Stimulated activated CD4-positive, alpha-beta T cell treated with anti-CD3 and anti-CD28 coated beads, TNF-alpha, amount 100 ng/mL, for 48 hours (primary cell): ENCODE measurements around the gene POU6F2.
"Not testable (repeated sequence)": the region's sequence is repeated elsewhere in the genome, so short reads cannot be mapped to it uniquely, and the experiment has no call there.

Experiments
- DNase-seq, 3 donors: peaks; one replicate each; pipeline ENCODE4 v3.0.0-alpha.2; 2020; ENCODE audit warnings: low read depth in 3 of 3

Gene POU6F2

GRCh38 chr7:38992203-38992602 is 14.5 kb downstream of the POU6F2 start:
- no peak for DNase-seq

- DNase-seq: no peak
These were observed 23.9 kb downstream of the POU6F2 start for GRCh38 chr7:39001595-39001994.

GRCh38 chr7:39002755-39003154 is 25.0 kb downstream of the POU6F2 start:
- DNase-seq: no peak

GRCh38 chr7:39005036-39005435 is 27.3 kb downstream of the POU6F2 start:
- DNase-seq: no peak

- no peak for DNase-seq
These were observed 27.8 kb downstream of the POU6F2 start for GRCh38 chr7:39005461-39005860.

- DNase-seq: not testable (repeated sequence)
These were observed 35.6 kb downstream of the POU6F2 start for GRCh38 chr7:39013049-39013939.

- DNase-seq: no peak
These were observed 38.9 kb downstream of the POU6F2 start for GRCh38 chr7:39016609-39017008.

- DNase-seq: no peak
These were observed 39.7 kb downstream of the POU6F2 start for GRCh38 chr7:39017369-39017915.

GRCh38 chr7:39022796-39023195 is 45.1 kb downstream of the POU6F2 start:
- DNase-seq: no peak

- DNase-seq: no peak
These were observed 49.8 kb downstream of the POU6F2 start for GRCh38 chr7:39027491-39027890.

GRCh38 chr7:39033885-39034624 is 56.3 kb downstream of the POU6F2 start:
- DNase-seq: no peak

GRCh38 chr7:39035156-39035555 is 57.4 kb downstream of the POU6F2 start:
- DNase-seq: no peak

GRCh38 chr7:39035903-39036302 is 58.2 kb downstream of the POU6F2 start:
- no peak for DNase-seq

GRCh38 chr7:39042670-39043069 is 65.0 kb downstream of the POU6F2 start:
- DNase-seq: no peak

- no peak for DNase-seq
These were observed 65.8 kb downstream of the POU6F2 start for GRCh38 chr7:39043531-39043930.

- no peak for DNase-seq
These were observed 66.8 kb downstream of the POU6F2 start for GRCh38 chr7:39044489-39044888.

- DNase-seq: no peak
These were observed 67.5 kb downstream of the POU6F2 start for GRCh38 chr7:39045231-39045630.

- no peak for DNase-seq
These were observed 73.6 kb downstream of the POU6F2 start for GRCh38 chr7:39051279-39051678.

- no peak for DNase-seq
These were observed 74.0 kb downstream of the POU6F2 start for GRCh38 chr7:39051707-39052106.

- DNase-seq: no peak
These were observed 77.0 kb downstream of the POU6F2 start for GRCh38 chr7:39054731-39055130.

- DNase-seq: no peak
These were observed 78.4 kb downstream of the POU6F2 start for GRCh38 chr7:39056153-39056552.

GRCh38 chr7:39062811-39063210 is 85.1 kb downstream of the POU6F2 start:
- no peak for DNase-seq

- DNase-seq: no peak
These were observed 91.3 kb downstream of the POU6F2 start for GRCh38 chr7:39069031-39069430.
